K562 (cell line): ENCODE results near the gene ABCB9. TPM values are rescaled to one million over a fixed set of nuclear protein-coding genes. Genes with fewer than 3 reads are reported as not detected.

Source experiments
- ERF ChIP-seq: fragments of 450-650 bp; formaldehyde crosslinking; IDR thresholded peaks from 2 replicates; pipeline ENCODE4 v1.4.0; 2020; ENCODE audit warnings: mild to moderate bottlenecking, mixed read lengths
- EZH2 ChIP-seq: IDR thresholded peaks from 2 replicates; pipeline ENCODE4 v1.6.1; 2012; ENCODE audit warnings: low read depth, mild to moderate bottlenecking, inconsistent platforms, low read length, borderline replicate concordance
- LEF1 ChIP-seq: fragments of 450-650 bp; IDR thresholded peaks from 2 replicates; pipeline ENCODE4 v1.6.1; 2016; ENCODE audit warnings: mild to moderate bottlenecking
- MCM3 ChIP-seq: fragments of 450-650 bp; IDR thresholded peaks from 2 replicates; pipeline ENCODE4 v1.6.1; 2016
- POLR2H ChIP-seq: IDR thresholded peaks from 2 replicates; pipeline ENCODE4 v1.6.1; 2016; ENCODE audit warnings: missing genetic modification characterization, low read depth, mild to moderate bottlenecking, control low read depth, missing compliant biosample characterization, moderate library complexity
- PREB ChIP-seq: sonication (generic); formaldehyde crosslinking; IDR thresholded peaks from 2 replicates; pipeline ENCODE4 v1.8.1; 2023; ENCODE audit warnings: mild to moderate bottlenecking, missing genetic modification reagents
- PRMT5 ChIP-seq: sonication (generic); formaldehyde crosslinking; IDR thresholded peaks from 2 replicates; pipeline ENCODE4 v1.5.0; 2020; ENCODE audit warnings: missing genetic modification reagents
- RAD21 ChIP-seq, 2 experiments: fragments of 250-450 bp in 1 of 2; fragments of 450-650 bp in 1 of 2; sonication (Bioruptor Pico) in 1 of 2; formaldehyde crosslinking in 1 of 2; IDR thresholded peaks in 1 of 2; conservative IDR thresholded peaks in 1 of 2; 2 replicates each; pipeline versions ENCODE4 v1.4.0 to v1.8.0; 2020 to 2022; ENCODE audit warnings: mild to moderate bottlenecking in 2 of 2, moderate library complexity in 1 of 2
- REST ChIP-seq, 2 experiments: fragments of 450-650 bp; formaldehyde crosslinking in 1 of 2; IDR thresholded peaks; 2 replicates each; pipeline versions ENCODE4 v1.4.0 to v1.6.1; 2014 to 2020; ENCODE audit warnings: mild to moderate bottlenecking in 2 of 2, borderline replicate concordance in 1 of 2, low read depth in 1 of 2
- SETDB1 ChIP-seq: IDR thresholded peaks from one replicate; pipeline ENCODE4 v1.6.1; 2012; ENCODE audit warnings: low read length, control low read depth, inconsistent platforms
- SMC3 ChIP-seq: conservative IDR thresholded peaks from 2 replicates; pipeline ENCODE4 v1.6.1; 2011; ENCODE audit warnings: low read depth, low read length, improper control_type of control experiment; ENCODE audit not compliant: insufficient read depth
- polyA plus RNA-seq, 8 experiments: library from polyadenylated mRNA; depleted of rRNA in 4 of 8; stranded (reverse) in 5 of 8; unstranded in 3 of 8; fragments of >200 nt; fragmentation: Nextera tagmentation in 2 of 8; fragmentation: Illumina TruSeq in 1 of 8; extraction: Ambion mirVana in 2 of 8; extraction: Trizol in 1 of 8; gene quantifications; 2 replicates each; pipeline versions ENCODE4 v1.2.1 to v1.2.3, GENCODE V29; 2011 to 2014; ENCODE audit warnings: inconsistent platforms in 1 of 8, missing spikeins in 1 of 8
- total RNA-seq, 7 experiments: library from RNA; depleted of rRNA in 6 of 7; stranded (reverse); fragments of >200 nt in 6 of 7; fragmentation: Illumina TruSeq in 2 of 7; extraction: Trizol in 2 of 7; gene quantifications; 2 replicates each; pipeline versions ENCODE4 v1.2.1 to v1.2.3, GENCODE V29; 2011 to 2021; ENCODE audit warnings: low replicate concordance in 1 of 7

ABCB9 gene
- total and polyA plus RNA-seq, 9 of the 15 experiments (the other 6 are each of a cell fraction or from before 2014, with no cell fraction given): 0.20 to 12.6 (median 6.2) TPM

DNA sequence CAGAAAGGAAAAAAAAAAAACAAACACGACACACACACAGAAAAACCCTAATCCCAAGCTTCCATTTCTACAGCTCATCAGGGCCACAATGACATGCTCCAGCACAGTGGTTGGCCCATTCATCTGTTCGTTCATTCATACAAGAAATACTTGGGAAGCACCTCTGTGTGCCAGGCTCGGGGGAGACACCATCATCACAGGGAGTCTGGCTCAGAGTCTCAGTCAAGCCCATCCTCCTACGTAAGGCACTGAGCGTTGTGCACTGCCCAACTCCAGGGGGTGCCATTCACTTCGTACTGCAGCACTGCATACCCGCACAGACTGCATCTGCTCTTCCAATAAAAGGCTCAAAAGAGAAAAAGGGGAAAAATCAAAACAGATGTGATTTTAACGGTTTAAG is 85.6 kb downstream of the ABCB9 start (continued):
- TF ChIP-seq REST (IDR thresholded peaks at IDR 0.05; ENCODE audit: borderline replicate concordance) (peak; percentile 39; the same call in 1 of the 2 replicates), REST (CRISPR knock-in tag; IDR thresholded peaks at IDR 0.05; ENCODE audit: low read depth) (no peak), MCM3 (no peak), ERF (CRISPR knock-in tag) (no peak), RAD21 (CRISPR knock-in tag; conservative IDR thresholded peaks at IDR 0.05 in 1 of 2, IDR thresholded peaks at IDR 0.05 in 1 of 2) (peak; percentile 41 to 66), PREB (CRISPR knock-in tag) (no peak), LEF1 (no peak), SETDB1 (no peak), POLR2H (tag) (no peak), EZH2 (no peak), PRMT5 (CRISPR knock-in tag) (no peak), SMC3 (peak; percentile 39; the same call in 1 of the 2 replicates)
